ENCODE data around the gene FBXO8.

- TF ChIP-seq CTCF (conservative IDR thresholded peaks at IDR 0.05; ENCODE audit: low read depth, low read length) (no peak), EZH2 (IDR thresholded peaks at IDR 0.05; ENCODE audit: low read length, unreplicated experiment) (no peak)
These were observed at the start of gene FBXO8, which contains the start of gene CEP44 for GRCh38 chr4:174283507-174284471.

Measured in PC-3 (cell line).